ENCODE results near the gene TMEM35B.
"Not testable (repeated sequence)": the region's sequence is repeated elsewhere in the genome, so short reads cannot be mapped to it uniquely, and the experiment has no call there.

TMEM35B gene

DNA sequence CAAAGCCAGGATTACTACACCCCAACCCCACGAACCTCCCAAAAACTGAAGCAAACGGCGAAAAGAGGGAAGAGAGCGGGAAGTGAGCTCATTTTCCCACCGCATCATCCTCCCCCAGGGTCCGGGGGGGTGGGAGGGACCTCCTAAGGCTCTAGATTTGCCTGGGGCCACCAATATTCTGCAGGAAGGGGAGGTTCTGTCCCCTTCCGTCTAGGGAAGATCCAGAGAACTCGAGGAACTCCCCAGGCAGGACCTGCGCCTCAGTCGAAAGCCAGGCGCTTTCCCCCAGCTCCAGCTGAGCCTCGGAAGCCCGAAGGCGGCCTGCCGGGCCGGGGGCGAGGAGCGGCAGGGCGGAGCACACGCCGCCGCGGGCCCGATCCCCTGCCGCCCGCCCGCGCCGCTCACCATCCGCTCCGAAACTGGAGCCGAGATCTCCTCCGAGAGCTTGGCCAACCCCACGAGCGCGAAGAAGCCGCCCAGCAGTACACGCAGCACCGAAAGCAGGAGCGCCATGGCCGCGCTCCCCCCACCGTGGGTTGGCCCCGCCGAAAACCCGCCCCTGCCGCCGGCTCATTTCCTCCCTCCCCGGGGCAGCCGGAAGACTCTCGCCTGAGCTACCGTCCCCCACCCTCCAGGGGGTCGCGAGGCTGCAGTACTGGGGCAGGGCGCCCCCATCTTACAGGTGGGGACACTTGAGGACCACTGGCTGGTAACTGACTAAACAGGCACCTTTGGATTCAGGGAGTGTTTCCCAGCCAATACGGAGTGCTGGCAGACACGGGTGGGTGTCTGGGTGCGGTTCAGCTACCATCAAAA is at the start of gene TMEM35B:
TMEM35B (minus strand) TSS at position 555 of the 816 bp plus-strand sequence; CDS start at position 513, 42 bp downstream.
- peak; percentile 72 for DNase-seq

GRCh38 chr1:35033346-35033745 is 48.2 kb upstream of the TMEM35B start:
- no peak for DNase-seq

DNA sequence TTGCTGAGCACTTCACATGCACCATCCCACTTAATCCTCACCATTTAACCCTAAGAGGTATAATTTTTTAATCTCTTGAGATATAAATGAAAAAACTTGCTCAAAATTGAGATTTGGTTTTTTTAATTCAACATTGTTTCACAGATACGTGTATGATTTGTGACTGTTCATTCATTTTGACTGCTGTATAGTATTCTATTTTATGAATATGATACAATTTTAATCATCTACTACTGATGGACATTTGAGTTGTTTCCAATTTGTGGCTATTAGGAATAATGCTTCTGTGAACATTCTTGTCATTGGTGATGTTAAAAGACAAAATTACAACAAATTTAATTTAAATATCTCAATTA is 47.2 kb upstream of the TMEM35B start:
- no peak for DNase-seq

DNA sequence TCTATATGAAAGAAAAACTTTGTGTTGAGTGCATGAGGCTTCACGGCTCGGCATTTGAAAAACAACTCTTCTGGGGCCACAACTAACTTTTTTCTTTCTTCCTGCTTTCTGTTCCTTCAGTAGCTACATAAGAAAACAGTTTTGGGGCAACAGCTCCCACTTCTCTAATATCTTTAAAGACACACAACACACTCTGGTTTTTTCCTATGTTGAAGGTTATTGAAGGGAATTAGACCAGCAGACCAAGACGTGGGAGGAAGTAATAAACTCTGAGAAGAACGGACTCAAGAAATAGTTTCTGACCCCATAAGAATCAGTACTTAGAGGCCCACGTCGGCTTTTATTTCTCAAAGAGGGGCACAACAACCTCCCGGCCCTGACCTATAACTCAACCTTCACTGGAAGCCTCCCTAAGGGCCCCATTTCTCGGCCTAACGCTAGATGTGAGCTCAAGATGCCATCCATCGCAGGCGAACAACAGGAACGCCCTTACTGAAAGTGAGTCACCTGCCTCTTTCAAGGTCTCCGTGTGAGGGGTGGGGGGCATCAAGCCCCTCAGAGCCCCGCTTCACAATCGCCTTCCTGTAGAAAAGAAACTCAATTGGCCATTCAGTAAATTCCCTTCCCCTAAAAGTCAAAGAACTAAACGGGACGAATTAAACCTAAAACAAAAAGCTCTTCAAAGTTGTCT is 45.8 kb upstream of the TMEM35B start:
- peak; percentile 65 for DNase-seq

DNA sequence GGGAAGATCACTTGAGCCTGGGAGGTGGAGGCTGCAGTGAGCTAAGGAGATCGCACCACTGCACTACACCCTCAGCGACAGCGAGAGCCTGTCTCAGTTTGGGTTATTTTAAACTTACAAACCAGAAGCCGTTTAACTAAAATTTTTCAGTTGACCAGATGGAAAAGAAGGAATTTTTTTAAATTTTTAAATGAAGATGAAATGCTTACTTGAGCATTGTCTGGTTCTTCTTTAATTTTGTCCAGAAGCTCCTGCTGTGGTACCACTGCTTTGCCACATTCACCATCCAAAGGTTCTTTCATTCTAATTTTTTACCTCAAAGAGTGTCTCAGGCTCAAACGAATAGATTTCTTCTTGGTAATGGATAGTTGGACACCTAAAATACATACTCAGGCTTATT is 45.2 kb upstream of the TMEM35B start:
- DNase-seq = no peak

DNA sequence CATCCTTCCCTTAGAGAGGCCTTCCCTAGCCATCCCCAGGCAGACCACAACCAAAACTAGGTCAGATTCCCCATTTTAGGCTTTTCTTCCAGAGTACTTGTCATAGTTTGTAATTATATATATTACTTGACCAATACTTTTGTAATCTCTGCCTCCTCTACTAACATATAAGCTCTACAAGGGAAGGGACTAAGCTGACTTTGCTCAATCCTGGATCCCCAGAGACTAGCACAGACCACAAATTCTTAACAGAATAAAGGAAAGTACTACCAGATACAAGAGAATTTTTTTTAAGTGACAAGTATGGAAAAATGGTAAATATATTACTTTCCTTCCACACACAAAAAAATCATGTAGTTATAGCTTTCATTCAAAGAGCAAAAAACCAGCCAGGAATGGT is 44.6 kb upstream of the TMEM35B start:
- DNase-seq = no peak

DNA sequence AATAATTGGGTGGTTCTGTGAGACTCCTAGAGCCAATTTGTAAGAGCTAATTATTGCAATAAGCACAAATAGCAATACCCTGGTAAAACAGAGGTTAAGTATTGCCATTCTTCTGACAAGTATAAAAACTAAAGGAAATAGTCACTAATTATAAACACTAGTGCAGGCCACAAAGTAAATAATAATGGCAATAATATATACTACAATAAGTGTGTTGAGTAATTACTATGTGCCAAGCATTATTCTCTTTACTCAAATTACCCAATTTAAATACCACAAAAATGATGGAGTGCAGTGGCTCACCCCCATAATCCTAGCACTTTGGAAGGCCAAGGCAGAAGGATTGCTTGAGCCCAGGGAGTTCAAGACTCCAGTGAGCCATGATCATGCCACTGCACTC is 31.3 kb upstream of the TMEM35B start:
- no peak for DNase-seq

GRCh38 chr1:35014486-35014885 is 29.3 kb upstream of the TMEM35B start:
- no peak for DNase-seq

DNA sequence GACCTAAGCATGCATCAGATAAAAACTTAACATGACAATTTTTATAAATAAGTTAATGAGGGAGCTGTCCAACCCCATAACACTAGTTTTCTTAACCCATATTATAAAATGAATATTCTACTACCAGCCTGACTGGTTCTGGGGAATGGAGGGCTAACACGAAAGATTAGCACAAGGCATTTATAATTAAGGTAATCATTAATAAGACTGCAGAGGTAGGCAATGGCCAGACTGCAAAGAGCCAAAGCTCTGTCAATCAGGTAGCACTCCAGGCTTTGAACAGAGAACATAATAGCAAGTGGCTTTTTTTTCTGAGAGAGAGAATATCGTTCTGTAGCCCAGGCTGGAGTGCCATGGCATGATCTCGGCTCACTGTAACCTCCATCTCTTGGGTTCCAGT is 20.6 kb upstream of the TMEM35B start:
- no peak for DNase-seq

DNA sequence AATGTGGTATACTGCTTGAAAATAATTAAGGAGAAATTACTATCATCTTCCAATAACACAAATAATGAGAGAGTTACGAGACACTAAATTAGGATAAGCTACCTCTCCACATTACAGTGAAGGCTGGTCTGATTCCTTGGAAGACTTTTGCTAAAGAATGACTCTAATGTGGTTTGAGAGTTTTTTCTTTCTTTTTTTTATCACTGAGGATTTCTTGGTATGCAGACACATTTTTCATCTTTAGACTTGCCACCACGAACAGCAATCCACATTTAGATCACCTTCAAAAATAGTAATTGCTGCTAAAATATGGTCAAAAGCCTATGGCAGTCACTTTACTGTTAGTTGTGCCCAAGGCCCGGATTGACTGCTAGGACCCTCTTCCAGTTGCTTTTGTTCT is 16.6 kb upstream of the TMEM35B start:
- DNase-seq = no peak

DNA sequence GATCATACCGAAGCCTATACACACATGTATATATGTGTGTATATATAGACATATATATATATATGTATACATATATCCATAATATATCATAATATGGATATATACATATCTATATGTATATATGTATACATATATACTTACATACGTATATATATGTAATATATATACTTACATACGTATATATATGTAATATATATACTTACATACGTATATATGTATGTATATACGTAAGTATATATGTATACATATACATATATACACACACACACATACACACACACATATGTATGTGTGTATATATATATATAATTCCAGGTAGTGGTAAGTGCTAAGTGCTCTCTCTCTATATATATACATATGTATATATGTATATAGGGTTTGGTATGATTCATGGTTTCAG is 9.7 kb upstream of the TMEM35B start:
- no peak for DNase-seq

GRCh38 chr1:34988581-34988980 is 3.4 kb upstream of the TMEM35B start:
- no peak for DNase-seq

DNA sequence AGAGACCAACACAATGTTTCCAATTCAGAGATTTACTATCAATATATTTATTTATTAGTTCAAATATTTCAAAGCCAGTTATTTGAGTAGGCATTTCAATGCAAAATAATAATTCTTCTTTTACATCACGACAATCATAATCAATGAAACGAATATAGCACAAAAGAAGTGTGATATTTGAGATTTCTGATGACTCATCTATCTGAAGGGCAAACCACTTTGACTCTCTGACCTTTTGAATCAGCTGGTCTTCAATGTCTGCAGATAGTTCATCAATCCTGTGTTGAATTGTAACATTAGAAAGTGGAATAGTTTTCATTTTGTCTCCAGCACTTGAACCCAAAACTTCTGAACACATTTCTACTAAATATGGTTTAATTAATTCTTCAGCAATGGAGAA is 3.0 kb upstream of the TMEM35B start:
- DNase-seq = no peak

- DNase-seq = no peak
Observed at GRCh38 chr1:34987018-34987417, 1.9 kb upstream of the TMEM35B start.

DNA sequence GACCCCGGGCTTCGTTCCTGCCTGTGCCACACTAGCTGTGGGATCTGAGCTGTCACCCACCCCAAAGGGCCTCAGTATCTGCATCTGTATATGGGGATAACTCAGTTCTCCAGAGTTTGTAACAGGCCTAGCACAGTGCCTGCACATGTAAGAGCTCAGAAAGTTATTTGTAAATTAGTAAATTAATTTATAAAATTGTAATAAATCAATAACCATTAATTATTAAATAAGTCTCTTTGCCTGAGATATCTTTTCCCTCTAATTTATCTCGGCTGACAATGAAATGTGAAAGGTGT is 410 bp upstream of the TMEM35B start:
- not testable (repeated sequence) for DNase-seq

GRCh38 chr1:34984435-34984792 is 733 bp downstream of the TMEM35B start:
- DNase-seq = no peak

DNA sequence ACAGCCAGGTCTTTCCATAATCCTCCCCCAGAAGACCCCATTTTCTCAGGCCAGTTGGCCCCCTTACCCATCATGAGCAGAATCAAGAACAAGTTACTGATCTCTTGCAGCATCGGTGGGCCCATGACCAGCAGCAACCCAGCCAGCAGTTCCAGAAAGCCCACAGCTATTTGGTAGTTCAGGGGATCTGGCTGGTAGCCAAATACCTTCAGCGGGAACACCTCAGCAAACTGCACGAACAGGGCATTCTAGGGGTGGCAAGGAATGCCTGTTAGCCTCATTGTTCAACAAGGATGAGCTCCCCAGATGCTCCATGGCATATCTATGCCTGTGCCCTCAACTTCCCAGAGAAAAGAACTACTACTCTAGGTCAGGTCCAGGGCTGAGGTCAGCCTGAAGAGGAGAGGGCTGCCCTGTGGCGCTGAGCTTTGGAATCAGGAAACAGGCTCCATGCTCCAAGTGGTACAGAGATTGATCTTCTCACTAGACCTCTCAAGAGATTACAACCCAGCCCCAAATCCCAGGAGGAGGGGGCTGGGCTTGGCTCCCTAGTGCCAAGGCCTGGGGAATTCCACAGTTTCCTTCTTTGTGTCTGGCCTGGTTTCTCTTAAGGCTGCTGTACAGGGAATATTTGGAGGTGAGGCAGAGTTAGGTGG is 1.3 kb downstream of the TMEM35B start:
- DNase-seq = no peak

GRCh38 chr1:34982820-34983376 is 2.2 kb downstream of the TMEM35B start:
- no peak for DNase-seq

GRCh38 chr1:34980715-34981114 is 4.4 kb downstream of the TMEM35B start:
- no peak for DNase-seq

DNA sequence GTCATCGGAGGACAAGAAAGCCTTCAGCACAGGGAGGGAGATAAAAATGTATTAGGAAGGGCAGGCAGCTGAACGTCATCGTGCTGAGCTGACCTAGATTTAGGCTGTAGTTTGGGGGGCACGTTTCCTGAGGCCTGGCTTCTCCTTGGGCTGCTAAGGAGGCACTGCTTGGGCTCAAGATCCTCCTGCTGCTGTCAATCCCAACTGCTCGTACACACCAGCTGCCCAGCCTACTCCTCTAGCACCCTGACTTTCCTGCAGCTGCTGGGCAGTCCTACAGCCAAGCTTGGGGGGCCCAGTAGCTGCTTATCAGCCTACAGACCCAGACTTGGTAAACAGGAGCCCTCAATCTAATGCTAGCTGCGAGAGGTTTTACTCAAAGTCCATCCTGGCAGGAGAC is 6.2 kb downstream of the TMEM35B start:
- DNase-seq = no peak

DNA sequence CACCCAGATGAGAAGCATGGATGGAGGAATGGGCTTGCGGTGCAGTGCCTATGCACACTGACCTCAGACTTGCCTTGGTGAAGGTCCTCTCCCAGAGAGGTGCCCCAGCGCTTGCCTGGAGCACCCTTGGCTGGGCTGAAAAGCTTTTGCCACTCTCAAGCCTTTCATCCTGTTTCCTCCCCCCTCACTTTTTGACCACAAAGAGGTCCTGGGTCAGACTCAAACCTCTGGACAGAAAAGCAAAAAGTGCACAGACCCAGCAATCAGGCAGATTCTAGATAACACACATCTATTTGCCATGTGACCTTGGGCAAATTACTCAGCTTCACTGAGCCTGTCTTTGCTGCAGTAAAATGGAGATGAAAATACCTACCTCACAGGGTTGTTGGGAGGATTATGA is 7.3 kb downstream of the TMEM35B start:
- peak; percentile 78 for DNase-seq

- DNase-seq = no peak
Observed at GRCh38 chr1:34977210-34977471, 8.0 kb downstream of the TMEM35B start.

DNA sequence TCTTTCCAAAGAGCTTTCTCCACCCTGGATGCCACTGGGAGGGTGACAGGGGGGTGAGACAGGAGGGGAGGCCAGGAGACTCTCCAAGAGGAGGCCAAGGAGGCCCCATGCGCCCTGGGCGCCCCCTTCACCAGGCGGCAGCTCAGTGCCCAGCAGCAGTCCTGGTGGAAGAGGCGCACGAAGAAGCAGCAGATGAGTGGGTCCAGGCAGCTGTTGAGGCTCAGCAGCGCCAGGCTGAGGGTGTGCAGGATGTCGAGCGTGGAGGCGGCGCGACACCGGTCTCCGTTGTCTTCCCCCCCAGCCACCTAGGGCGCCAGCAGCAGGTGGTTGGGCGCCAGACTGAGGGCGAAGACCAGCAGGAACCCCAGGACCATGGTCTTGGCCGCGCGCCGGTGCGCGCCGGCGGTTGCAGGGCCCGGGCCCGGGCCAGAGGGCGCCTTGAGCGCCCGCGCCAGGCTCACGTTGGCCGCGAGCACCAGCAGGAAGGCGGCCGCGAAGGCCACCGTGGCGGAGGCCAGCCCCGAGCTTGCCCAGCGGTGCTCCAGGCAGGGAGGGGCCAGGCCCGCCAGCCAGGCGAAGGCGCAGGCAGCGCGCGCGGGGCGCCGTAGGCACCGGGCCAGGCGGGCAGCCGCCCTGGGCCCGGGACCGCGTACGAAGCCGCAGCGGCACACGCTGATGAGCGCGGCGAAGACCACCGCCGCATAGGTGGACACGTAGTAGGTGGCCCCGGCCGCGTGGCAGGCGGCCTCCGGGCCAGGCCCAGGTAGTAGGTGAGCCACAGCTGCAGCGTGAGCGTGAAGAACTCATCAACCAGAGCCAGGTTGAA is 8.6 kb downstream of the TMEM35B start:
- no peak for DNase-seq
